Osteoblast (primary cell): Measurements from ENCODE around the gene UBE2E2. TPM values are rescaled to one million over a fixed set of nuclear protein-coding genes. Genes with fewer than 3 reads are reported as not detected.

Source experiments
- DNase-seq: peaks from one replicate; pipeline ENCODE4 v3.0.0; 2011; ENCODE audit warnings: low spot score, mixed read lengths; ENCODE audit not compliant: insufficient read length; ENCODE audit errors: missing footprints
- H2AFZ ChIP-seq: 2 replicates; pipeline ENCODE4 v1.6.0; 2011; ENCODE audit warnings: mild to moderate bottlenecking, low read length
- H3K27ac ChIP-seq: 2 replicates; pipeline ENCODE4 v1.5.1; 2011; ENCODE audit warnings: mild to moderate bottlenecking, low read depth, low read length, moderate library complexity
- H3K27me3 ChIP-seq: 2 replicates; pipeline ENCODE4 v1.6.0; 2012; ENCODE audit warnings: mild to moderate bottlenecking, control low read depth, inconsistent platforms, low read length, moderate library complexity; ENCODE audit not compliant: insufficient read depth
- H3K36me3 ChIP-seq: 2 replicates; pipeline ENCODE4 v1.5.1; 2011; ENCODE audit warnings: mild to moderate bottlenecking, low read length, control low read depth, moderate library complexity; ENCODE audit not compliant: insufficient read depth
- H3K4me1 ChIP-seq: 2 replicates; pipeline ENCODE4 v1.5.1; 2011; ENCODE audit warnings: mild to moderate bottlenecking, low read length, control low read depth, moderate library complexity; ENCODE audit not compliant: insufficient read depth
- H3K4me2 ChIP-seq: 2 replicates; pipeline ENCODE4 v1.6.0; 2011; ENCODE audit warnings: mild to moderate bottlenecking, low read length; ENCODE audit not compliant: insufficient read depth
- H3K4me3 ChIP-seq: fragments of 200-600 bp; sonication (generic); 3 replicates; pipeline ENCODE4 v1.5.1; 2012; ENCODE audit warnings: mild to moderate bottlenecking, low read length, inconsistent platforms; ENCODE audit not compliant: insufficient read depth
- H3K79me2 ChIP-seq: 2 replicates; pipeline ENCODE4 v1.6.0; 2012; ENCODE audit warnings: mild to moderate bottlenecking, low read length, control low read depth, inconsistent platforms; ENCODE audit not compliant: insufficient read depth
- H3K9me3 ChIP-seq: 2 replicates; pipeline ENCODE4 v1.5.1; 2011; ENCODE audit warnings: low read depth, low read length, control low read depth
- H4K20me1 ChIP-seq: 2 replicates; pipeline ENCODE4 v1.6.0; 2012; ENCODE audit warnings: mild to moderate bottlenecking, low read length, control low read depth; ENCODE audit not compliant: insufficient read depth
- CTCF ChIP-seq: IDR thresholded peaks from 2 replicates; pipeline ENCODE4 v1.5.1; 2011; ENCODE audit warnings: mild to moderate bottlenecking, low read depth, low read length, moderate library complexity; ENCODE audit errors: extremely low read depth
- total RNA-seq: library from RNA; depleted of rRNA; stranded (reverse); fragments of >200 nt; gene quantifications from 2 replicates; pipeline ENCODE4 v1.2.3, GENCODE V29; 2012

Gene UBE2E2
- total RNA-seq, 1 donor = 49.6 TPM

DNA sequence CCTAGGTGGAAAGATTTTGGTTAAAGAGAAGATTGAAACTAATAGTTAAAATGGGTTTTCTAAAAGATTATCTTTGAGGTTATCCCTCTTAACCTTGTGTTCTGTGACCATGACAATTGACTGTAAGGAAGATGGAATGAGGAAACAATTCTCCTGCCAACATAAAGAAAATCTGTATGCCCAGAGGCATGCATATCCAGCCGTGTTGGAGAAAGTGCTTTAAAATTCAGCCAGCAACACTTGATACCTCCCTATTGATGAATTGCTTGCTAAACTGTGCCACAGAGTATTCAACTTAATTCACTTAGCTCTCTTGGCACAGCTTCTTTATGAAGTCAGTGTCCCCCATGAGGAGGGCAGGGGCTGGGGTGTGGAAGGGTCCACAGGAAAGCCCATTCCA is 203.5 kb downstream of the UBE2E2 start:
- Histone ChIP-seq H3K4me3 (no peak overlapping the region), H3K36me3 (no peaks in the 10 kb centered on the region), H3K4me1 (no peaks in the 10 kb centered on the region), H3K27ac (no peak overlapping the region), H4K20me1 (peaks cover 15% of the 10 kb centered on the region), H3K4me2 (no peak overlapping the region), H3K9me3 (no peaks in the 10 kb centered on the region), H2AFZ (no peak overlapping the region), H3K79me2 (peaks cover 14% of the 10 kb centered on the region), H3K27me3 (no peaks in the 10 kb centered on the region)
- TF ChIP-seq CTCF = no peak
- no peak for DNase-seq

DNA sequence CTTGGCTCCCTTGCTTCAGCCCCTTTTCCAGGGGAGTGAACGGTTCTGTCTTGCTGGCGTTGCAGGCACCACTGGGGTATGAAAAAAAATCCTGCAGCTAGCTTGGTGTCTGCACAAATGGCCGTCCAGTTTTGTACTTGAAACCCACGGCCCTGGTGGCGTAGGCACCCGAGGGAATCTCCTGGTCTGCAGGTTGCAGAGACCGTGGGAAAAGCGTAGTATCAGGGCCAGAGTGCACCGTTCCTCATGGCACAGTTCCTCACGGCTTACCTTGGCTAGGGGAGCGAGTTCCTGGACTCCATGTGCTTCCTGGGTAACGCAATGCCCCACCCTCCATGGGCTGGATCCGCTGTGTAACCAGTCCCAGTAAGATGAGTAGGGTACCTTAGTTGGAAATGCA is 214.9 kb downstream of the UBE2E2 start:
- DNase-seq = no peak
- Histone ChIP-seq H3K9me3 (no peaks in the 10 kb centered on the region), H3K79me2 (peaks cover 10% of the 10 kb centered on the region), H2AFZ (no peak overlapping the region), H4K20me1 (peaks cover 1% of the 10 kb centered on the region), H3K4me2 (no peak overlapping the region), H3K27me3 (no peaks in the 10 kb centered on the region), H3K4me1 (no peaks in the 10 kb centered on the region), H3K27ac (no peak overlapping the region), H3K36me3 (no peaks in the 10 kb centered on the region), H3K4me3 (no peak overlapping the region)
- no peak for TF ChIP-seq CTCF

GRCh38 chr3:23421811-23422516 is 218.8 kb downstream of the UBE2E2 start:
- Histone ChIP-seq H3K4me3 (no peak overlapping the region), H3K36me3 (no peaks in the 10 kb centered on the region), H3K4me2 (no peak overlapping the region), H3K4me1 (no peaks in the 10 kb centered on the region), H3K27ac (no peak overlapping the region), H3K79me2 (peaks cover 7% of the 10 kb centered on the region), H3K27me3 (no peaks in the 10 kb centered on the region), H3K9me3 (no peaks in the 10 kb centered on the region), H2AFZ (no peak overlapping the region), H4K20me1 (peaks cover 11% of the 10 kb centered on the region)
- DNase-seq = no peak
- no peak for TF ChIP-seq CTCF

GRCh38 chr3:23422517-23422851 is 219.4 kb downstream of the UBE2E2 start:
- H3K4me3 ChIP-seq = no peak overlapping the region
- no peak for TF ChIP-seq CTCF
- H3K79me2 ChIP-seq = peaks cover 7% of the 10 kb centered on the region
- no peaks in the 10 kb centered on the region for H3K9me3 ChIP-seq
- H3K36me3 ChIP-seq = no peaks in the 10 kb centered on the region
- no peaks in the 10 kb centered on the region for H3K27me3 ChIP-seq
- no peak overlapping the region for H2AFZ ChIP-seq
- H4K20me1 ChIP-seq = peaks cover 11% of the 10 kb centered on the region
- H3K4me1 ChIP-seq = no peaks in the 10 kb centered on the region
- DNase-seq = no peak
- no peak overlapping the region for H3K4me2 ChIP-seq
- no peak overlapping the region for H3K27ac ChIP-seq
